ENCODE measurements around the gene IL15RA. TPM values are rescaled to one million over a fixed set of nuclear protein-coding genes. Genes with fewer than 3 reads are reported as not detected.

IL15RA gene
- total and polyA plus RNA-seq, 10 of the 15 experiments (the other 5 are each of a cell fraction or from before 2014, with no cell fraction given), result 2.0 to 14.8 (median 12.1) TPM

- BruUV-seq (replicated peaks), result no TSS peak
- no peak overlapping the region for H3K9ac ChIP-seq (ENCODE audit: control insufficient read depth, insufficient read depth, low read length)
- FAIRE-seq, result no peak
- ChIA-PET SMC1A (ENCODE audit: uncharacterized antibody, unreplicated experiment) (interaction anchor here (1.1 to 1.4 kb wide), 2 partner anchors 8 to 32 kb away, joined by 4 read pairs; no protein-coding TSS in a partner anchor), RAD21 (ENCODE audit: unreplicated experiment) (interaction anchor here (0.5 kb wide), 1 partner anchor 433 kb away, joined by 4 read pairs; no protein-coding TSS in a partner anchor), POLR2A (no interaction called here), CTCF (interaction anchor here (2.9 kb wide), 1 partner anchor 45 kb away, joined by 7 read pairs; no protein-coding TSS in a partner anchor)
- H3K9me3 ChIP-seq (replicated peaks; ENCODE audit: control insufficient read depth, insufficient read depth, low read length), result no peaks in the 10 kb centered on the region
- no peak for DNase-seq (ENCODE audit: low read depth, low spot score)
- peaks cover 43% of the 10 kb centered on the region for H3K79me2 ChIP-seq (ENCODE audit: control insufficient read depth, insufficient read depth, low read length)
- TF ChIP-seq CBX3 (IDR thresholded peaks at IDR 0.05; ENCODE audit: borderline replicate concordance, low read depth) (no peak), SREBF1 (IDR thresholded peaks at IDR 0.05; ENCODE audit: low read length) (no peak), BRCA1 (IDR thresholded peaks at IDR 0.05; ENCODE audit: low read depth, low read length) (no peak), HSF1 (IDR thresholded peaks at IDR 0.05; ENCODE audit: low read depth, low read length) (no peak), ATF7 (IDR thresholded peaks at IDR 0.05; ENCODE audit: low read depth) (no peak), TBL1XR1 (IDR thresholded peaks at IDR 0.05; ENCODE audit: low read depth, low read length) (no peak), CTCF (IDR thresholded peaks at IDR 0.05 in 2 of 3, conservative IDR thresholded peaks at IDR 0.05 in 1 of 3; ENCODE audit: control insufficient read depth in 2 of 3, extremely low read depth in 1 of 3, insufficient read depth in 1 of 3, low read depth in 3 of 3, low read length in 3 of 3) (no peak), RAD51 (IDR thresholded peaks at IDR 0.05) (no peak), SREBF2 (IDR thresholded peaks at IDR 0.05; ENCODE audit: low read length) (no peak), LARP7 (IDR thresholded peaks at IDR 0.05) (no peak)
- peaks cover 1 to 5% of the 10 kb centered on the region in 2 experiments; a peak in 3 of 4 replicates for H3K36me3 ChIP-seq (ENCODE audit: control insufficient read depth in 2 of 2, insufficient read depth in 2 of 2, low read length in 1 of 2)
- intact Hi-C loops (cut with micrococcal nuclease; ENCODE audit: unreplicated experiment) (no loop called here), in situ Hi-C loops (cut with MboI) (no loop called here)
- H4K20me1 ChIP-seq (ENCODE audit: control insufficient read depth, insufficient read depth), result no peaks in the 10 kb centered on the region; the same call in 1 of the 2 replicates
- ATAC-seq, result no peak
- no peak overlapping the region for H3K4me2 ChIP-seq (ENCODE audit: control insufficient read depth, insufficient read depth)
- H3K27me3 ChIP-seq (replicated peaks in 1 of 2; ENCODE audit: control insufficient read depth in 2 of 2, insufficient read depth in 2 of 2, low read length in 1 of 2), result no peaks in the 10 kb centered on the region
- no peak overlapping the region for H3K4me3 ChIP-seq
- WGBS (ENCODE audit: insufficient coverage, insufficient replicate concordance, low lambda C conversion rate, missing lambda C conversion rate), result 97% methylated on average over 9 of the region's 9 CpGs
- peaks cover 12% of the 10 kb centered on the region for H3K4me1 ChIP-seq (ENCODE audit: control insufficient read depth, insufficient read depth, low read length)
- no peak overlapping the region for H2AFZ ChIP-seq (ENCODE audit: control insufficient read depth, low read depth, low read length)
- no peak overlapping the region for H3K27ac ChIP-seq (ENCODE audit: control insufficient read depth, insufficient read depth)
Observed at GRCh38 chr10:5968681-5969453, 8.5 kb downstream of the IL15RA start.

Data from GM12878 (cell line).